Right lobe of liver (tissue), 4 donors: ENCODE data around the gene CCNJL.

Source experiments
- CTCF ChIP-seq, 4 donors: fragments of 200-600 bp in 3 of 4; fragments of 450-650 bp in 1 of 4; IDR thresholded peaks; one replicate each; pipeline versions ENCODE4 v1.5.1 to v1.8.0; 2016 to 2022; ENCODE audit warnings: antibody characterized with exemption in 4 of 4, mild to moderate bottlenecking in 2 of 4
- POLR2A ChIP-seq: fragments of 450-650 bp; IDR thresholded peaks from one replicate; pipeline ENCODE4 v1.6.1; 2017; ENCODE audit warnings: antibody characterized with exemption, mild to moderate bottlenecking
- donor health status: DM: no; HTN: no; CAD: no.
- donor health status: DM: no; HTN: no; CAD: no.
- donor health status: DM: no; HTN: yes; CAD: no.

DNA sequence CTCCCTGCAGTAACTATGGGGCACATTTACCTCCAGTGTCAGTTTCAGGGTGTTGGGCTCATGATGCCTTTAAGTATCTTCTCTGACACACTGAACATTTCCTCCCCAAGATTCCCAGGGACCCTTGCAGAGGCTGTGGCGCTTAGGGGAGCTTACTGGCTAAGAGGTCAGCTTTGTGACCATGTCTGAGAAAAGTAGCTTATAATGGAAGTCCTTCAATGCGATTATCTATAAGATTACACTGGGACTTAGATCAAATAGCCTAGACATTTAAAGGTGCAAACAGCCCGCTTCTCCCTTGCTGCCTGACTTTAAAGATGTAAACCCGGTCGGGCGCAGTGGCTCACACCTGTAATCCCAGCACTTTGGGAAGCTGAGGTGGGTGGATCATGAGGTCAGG is 57.7 kb downstream of the CCNJL start:
- no peak for TF ChIP-seq CTCF (IDR thresholded peaks at IDR 0.05)
- TF ChIP-seq POLR2A, result no peak
